GM15510 (cell line): ENCODE results near the gene INTS6L.

ENCODE experiments used
- POLR2A ChIP-seq: IDR thresholded peaks from 3 replicates; pipeline ENCODE4 v1.6.1; 2011; ENCODE audit warnings: borderline replicate concordance; ENCODE audit not compliant: insufficient read length; ENCODE audit errors: extremely low read depth

The INTS6L gene

DNA sequence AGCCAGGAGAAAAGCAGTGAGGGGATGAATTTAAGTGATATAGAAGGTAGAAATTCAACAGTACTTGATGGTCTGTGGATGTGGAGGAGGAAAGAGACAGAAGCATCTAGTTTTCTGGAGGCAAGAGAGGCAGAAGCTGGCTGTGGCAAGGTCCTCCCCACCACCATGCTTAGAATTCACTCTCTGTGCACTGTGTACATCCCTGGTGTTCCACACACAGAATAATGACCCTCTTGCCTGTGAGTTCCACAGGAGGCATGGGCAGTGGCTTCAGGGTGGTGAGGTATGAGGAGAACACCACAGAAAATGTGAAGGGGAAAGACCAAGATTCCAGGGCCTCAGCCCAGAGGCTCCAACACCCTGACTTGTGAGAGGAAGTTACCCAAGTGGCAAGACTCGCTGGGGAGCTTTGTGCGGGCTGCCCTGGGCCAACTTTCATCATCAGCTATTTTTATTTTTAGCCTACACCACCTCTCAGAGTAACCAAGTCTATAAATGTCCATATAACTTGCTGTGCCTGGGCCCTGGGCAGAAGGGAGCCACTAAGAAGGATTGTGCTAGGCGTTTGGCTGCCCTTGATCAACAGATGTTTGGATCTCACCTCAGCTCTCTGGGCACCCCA lies 7.8 kb upstream of the INTS6L start:
- no peak for TF ChIP-seq POLR2A

DNA sequence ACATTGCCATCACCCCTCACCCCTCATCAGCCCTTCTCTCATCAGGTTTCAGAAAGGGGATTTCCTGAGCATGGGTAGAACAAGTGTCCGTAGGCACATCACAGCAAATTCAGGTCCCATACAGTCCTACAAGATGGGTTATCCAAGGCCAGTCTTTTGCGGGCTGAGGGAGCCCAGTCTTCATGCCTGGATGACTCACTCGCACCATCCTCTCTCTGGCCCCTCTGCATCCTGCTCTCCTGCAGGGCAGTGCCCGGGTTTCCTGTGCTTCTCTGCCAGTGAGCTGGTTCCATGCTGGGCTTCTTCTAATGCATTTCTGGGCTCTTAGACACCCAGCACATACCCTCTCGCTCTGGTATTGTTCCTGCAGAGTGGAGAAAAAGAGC lies 7.3 kb upstream of the INTS6L start:
- TF ChIP-seq POLR2A, result no peak

DNA sequence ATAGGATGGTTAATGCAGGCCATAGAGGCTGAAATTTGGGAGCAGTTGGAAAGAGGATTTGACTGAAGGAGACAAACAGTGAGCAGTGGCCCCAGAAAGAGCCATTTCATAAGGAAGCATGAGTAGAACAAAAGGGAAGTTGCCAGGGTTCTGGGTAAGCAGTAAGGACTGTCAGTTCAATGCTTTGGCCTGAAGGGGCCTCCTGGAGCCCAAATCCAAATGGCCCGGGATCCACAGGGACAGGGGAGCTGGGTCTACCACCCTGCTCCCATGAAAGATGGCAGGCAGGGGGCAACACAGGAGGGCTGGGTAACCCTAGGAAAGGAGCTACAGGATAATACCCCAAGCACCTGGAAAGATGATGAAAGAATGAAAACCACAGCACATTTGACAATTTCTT lies 4.1 kb upstream of the INTS6L start:
- no peak for TF ChIP-seq POLR2A

DNA sequence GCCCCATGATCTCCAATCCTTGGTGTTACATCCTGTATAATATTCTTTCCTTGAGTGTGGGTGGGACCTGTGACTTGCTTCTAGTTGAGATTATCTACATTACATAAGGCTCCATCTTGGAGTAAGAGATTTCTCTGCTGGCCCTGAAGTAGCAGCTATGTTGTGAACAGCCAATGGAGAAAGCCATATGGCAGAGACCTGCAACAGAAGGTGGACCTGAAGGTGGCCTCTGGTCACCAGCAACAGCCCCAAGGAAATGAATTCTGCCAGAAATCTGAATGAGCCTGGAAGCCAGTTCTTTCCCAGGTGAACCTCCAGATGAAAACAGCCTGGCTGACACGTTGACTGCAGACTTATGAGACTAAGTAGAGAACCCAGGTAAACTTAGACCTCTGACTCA lies 2.3 kb upstream of the INTS6L start:
- no peak for TF ChIP-seq POLR2A

DNA sequence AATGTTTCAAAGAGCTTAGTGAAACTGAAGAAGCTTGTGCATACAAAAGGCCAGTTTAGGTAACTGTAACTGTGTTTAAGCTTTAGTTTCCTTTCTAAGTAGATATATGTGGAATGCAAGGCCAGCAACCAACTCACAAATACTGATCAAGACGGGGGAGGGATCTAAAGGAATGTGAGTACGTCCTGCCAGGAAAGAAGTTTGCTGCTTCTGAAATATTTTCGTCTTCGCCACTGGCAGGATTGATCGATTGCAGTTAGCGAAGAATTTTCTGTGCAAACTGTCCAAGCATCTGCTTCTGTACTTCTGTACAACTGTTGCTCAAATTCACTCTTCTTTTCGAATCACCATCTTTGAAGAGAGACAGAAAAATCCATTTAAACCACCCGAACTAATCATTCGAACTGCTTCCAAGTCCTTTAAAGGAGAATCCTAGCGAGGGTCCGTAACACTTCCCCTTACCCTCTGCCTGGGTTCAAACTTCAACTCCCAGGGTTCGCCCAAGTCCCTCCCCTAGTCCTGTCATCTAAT lies 373 bp upstream of the INTS6L start:
- TF ChIP-seq POLR2A, result no peak

- TF ChIP-seq POLR2A, result peak; percentile 34
These were observed 1.1 kb downstream of the INTS6L start for GRCh38 chrX:135521405-135522131.

DNA sequence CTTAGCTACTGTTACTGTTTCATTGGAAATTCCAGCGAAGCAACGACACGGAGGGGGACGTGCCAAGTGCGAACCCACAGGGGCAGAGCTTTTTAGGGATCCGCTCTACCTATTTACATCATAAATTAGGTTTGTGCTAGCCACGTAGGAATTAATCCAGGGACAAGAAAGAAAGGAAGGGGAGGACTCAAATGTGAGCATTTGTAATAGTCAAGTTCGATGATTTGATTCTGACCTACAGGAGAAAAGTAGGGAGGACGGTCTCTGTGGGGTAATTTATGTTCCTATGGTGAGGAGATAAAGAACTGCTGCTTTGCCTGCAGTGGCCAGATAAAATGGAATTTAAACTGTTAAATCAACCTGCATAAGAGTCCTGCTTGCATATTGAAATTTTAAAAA lies 1.7 kb downstream of the INTS6L start:
- no peak for TF ChIP-seq POLR2A

- no peak for TF ChIP-seq POLR2A
These were observed 2.6 kb downstream of the INTS6L start for GRCh38 chrX:135522878-135523693.

GRCh38 chrX:135528254-135528653 lies 7.8 kb downstream of the INTS6L start:
- TF ChIP-seq POLR2A, result no peak

DNA sequence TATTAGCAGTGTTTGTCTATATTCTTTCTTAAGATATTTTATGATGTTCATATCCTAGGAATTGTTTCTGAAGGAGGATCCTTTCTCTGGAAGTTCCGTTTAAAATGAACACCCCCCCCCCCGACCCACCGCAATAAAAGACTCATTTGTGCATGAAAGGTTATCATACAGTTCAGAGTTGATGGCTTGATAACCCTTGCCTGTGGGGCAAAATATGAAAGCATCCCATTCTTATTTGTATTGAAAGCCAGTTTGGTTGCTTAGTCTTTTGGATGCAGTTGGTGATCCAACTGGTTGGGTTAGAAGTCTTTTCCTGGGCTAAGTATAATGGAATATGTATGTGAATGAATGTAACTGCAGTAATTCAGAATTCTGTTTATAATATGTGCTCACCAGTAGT lies 8.3 kb downstream of the INTS6L start:
- no peak for TF ChIP-seq POLR2A

- TF ChIP-seq POLR2A, result no peak
These were observed 9.6 kb downstream of the INTS6L start for GRCh38 chrX:135530097-135530496.

- TF ChIP-seq POLR2A, result no peak
These were observed 11.4 kb downstream of the INTS6L start for GRCh38 chrX:135531813-135532212.

- no peak for TF ChIP-seq POLR2A
These were observed 14.8 kb downstream of the INTS6L start for GRCh38 chrX:135535077-135535940.

DNA sequence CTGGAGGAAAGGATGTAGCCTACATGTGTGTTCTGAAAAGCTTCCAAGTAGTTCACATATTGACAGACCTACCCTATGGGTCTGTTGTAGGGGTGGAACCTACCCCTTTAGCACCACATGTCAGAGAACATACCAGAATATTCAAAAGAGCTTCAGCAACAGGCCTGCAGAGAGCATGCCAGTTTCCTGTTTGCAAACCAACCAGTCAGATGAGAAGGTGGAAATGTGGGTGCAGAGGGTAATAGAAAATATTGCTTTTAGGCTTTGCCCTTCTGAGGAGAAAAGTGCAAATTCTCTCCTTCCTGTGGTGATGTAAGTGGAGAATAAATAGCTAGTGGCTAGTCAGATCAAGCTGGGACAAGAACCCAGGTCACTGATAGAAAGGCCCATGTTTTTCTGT lies 16.4 kb downstream of the INTS6L start:
- no peak for TF ChIP-seq POLR2A

- TF ChIP-seq POLR2A, result no peak
These were observed 20.9 kb downstream of the INTS6L start for GRCh38 chrX:135541351-135541750.

- TF ChIP-seq POLR2A, result no peak
These were observed 22.7 kb downstream of the INTS6L start for GRCh38 chrX:135543172-135543571.

- no peak for TF ChIP-seq POLR2A
These were observed 23.5 kb downstream of the INTS6L start for GRCh38 chrX:135543924-135544323.
